ENCODE measurements around the gene RIPOR1.

DNA sequence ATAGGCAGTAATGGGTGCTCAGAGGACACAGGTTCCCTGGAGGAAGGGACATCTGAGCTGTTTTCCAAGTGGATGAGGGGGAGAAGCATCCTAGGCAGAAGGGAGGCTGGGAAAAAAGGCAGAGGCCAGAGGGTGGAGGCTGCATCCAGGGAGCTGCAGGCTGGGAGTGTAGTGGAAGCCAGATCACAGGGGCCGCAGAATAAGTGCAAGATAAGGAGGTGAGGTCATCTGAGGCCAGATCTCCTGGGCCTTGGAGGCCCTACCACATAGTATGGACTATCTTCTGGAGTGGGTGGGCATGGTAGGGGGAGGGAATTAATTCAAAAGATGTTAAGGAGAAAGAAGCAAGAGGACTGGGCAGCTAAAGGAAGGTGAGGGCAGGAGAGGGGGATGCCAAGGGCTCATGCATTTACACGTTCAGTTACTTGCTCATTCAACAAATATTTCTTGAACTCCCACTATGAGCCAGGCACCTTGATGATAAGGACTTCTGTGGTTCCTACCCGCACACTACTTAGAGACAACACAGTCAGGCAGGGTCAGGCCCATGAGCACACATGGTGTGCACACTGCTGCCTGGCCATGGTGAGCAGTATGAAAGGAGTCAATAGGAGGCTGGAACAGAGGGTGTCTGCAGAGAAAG is 2.4 kb upstream of the RIPOR1 start:
- TF ChIP-seq, protein P1, sequence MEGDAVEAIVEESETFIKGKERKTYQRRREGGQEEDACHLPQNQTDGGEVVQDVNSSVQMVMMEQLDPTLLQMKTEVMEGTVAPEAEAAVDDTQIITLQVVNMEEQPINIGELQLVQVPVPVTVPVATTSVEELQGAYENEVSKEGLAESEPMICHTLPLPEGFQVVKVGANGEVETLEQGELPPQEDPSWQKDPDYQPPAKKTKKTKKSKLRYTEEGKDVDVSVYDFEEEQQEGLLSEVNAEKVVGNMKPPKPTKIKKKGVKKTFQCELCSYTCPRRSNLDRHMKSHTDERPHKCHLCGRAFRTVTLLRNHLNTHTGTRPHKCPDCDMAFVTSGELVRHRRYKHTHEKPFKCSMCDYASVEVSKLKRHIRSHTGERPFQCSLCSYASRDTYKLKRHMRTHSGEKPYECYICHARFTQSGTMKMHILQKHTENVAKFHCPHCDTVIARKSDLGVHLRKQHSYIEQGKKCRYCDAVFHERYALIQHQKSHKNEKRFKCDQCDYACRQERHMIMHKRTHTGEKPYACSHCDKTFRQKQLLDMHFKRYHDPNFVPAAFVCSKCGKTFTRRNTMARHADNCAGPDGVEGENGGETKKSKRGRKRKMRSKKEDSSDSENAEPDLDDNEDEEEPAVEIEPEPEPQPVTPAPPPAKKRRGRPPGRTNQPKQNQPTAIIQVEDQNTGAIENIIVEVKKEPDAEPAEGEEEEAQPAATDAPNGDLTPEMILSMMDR (IDR thresholded peaks at IDR 0.05; ENCODE audit: low read length): no peak
- TF ChIP-seq EZH2 (IDR thresholded peaks at IDR 0.05; ENCODE audit: borderline replicate concordance, low read length): no peak
